Putamen (tissue), 1 donor: ENCODE data around the gene PEDS1.
"Not testable (repeated sequence)": the region's sequence is repeated elsewhere in the genome, so short reads cannot be mapped to it uniquely, and the experiment has no call there.

Source experiments
- DNase-seq: peaks from one replicate; pipeline ENCODE4 v3.0.0-alpha.2; 2016; ENCODE audit warnings: low spot score

Gene PEDS1

GRCh38 chr20:50135157-50135556 lies 18.4 kb downstream of the PEDS1 start:
- DNase-seq = not testable (repeated sequence)

GRCh38 chr20:50133474-50134217 lies 19.9 kb downstream of the PEDS1 start:
- no peak for DNase-seq

GRCh38 chr20:50133041-50133440 lies 20.5 kb downstream of the PEDS1 start:
- no peak for DNase-seq

- DNase-seq = no peak
These were observed 22.5 kb downstream of the PEDS1 start for GRCh38 chr20:50130995-50131394.

- no peak for DNase-seq
These were observed 23.2 kb downstream of the PEDS1 start for GRCh38 chr20:50130356-50130723.

GRCh38 chr20:50129662-50130355 lies 23.7 kb downstream of the PEDS1 start:
- no peak for DNase-seq

- no peak for DNase-seq
These were observed 25.0 kb downstream of the PEDS1 start for GRCh38 chr20:50128520-50128905.

- no peak for DNase-seq
These were observed 25.7 kb downstream of the PEDS1 start for GRCh38 chr20:50127587-50128519.

- DNase-seq = no peak
These were observed 26.9 kb downstream of the PEDS1 start for GRCh38 chr20:50126662-50127061.

- DNase-seq = no peak
These were observed 28.2 kb downstream of the PEDS1 start for GRCh38 chr20:50125279-50125678.

- DNase-seq = no peak
These were observed 29.0 kb downstream of the PEDS1 start for GRCh38 chr20:50124496-50124895.

GRCh38 chr20:50123418-50123817 lies 30.1 kb downstream of the PEDS1 start:
- DNase-seq = no peak

- DNase-seq = no peak
These were observed 30.8 kb downstream of the PEDS1 start for GRCh38 chr20:50122763-50123162.

GRCh38 chr20:50121858-50122271 lies 31.7 kb downstream of the PEDS1 start:
- DNase-seq = no peak

GRCh38 chr20:50120935-50121693 lies 32.4 kb downstream of the PEDS1 start:
- peak; percentile 79 for DNase-seq

GRCh38 chr20:50118203-50118602 lies 35.3 kb downstream of the PEDS1 start:
- DNase-seq = no peak

GRCh38 chr20:50116368-50116999 lies 37.0 kb downstream of the PEDS1 start:
- DNase-seq = no peak

- peak; percentile 98 for DNase-seq
These were observed 37.7 kb downstream of the PEDS1 start for GRCh38 chr20:50115591-50116367.

- DNase-seq = no peak
These were observed 38.4 kb downstream of the PEDS1 start for GRCh38 chr20:50115041-50115512.
